Measurements from ENCODE around the gene TSHZ2.

The TSHZ2 gene

GRCh38 chr20:53274807-53275206 is 302.6 kb downstream of the TSHZ2 start:
- H3K4me3 ChIP-seq (replicated peaks in 1 of 2; ENCODE audit: low read depth in 2 of 2, low read length in 2 of 2), result no peak overlapping the region
- no peak for DNase-seq (ENCODE audit: low read depth in 2 of 2)
- no peak for TF ChIP-seq CTCF (IDR thresholded peaks at IDR 0.05; ENCODE audit: low read depth, low read length)

GRCh38 chr20:53276143-53276542 is 304.0 kb downstream of the TSHZ2 start:
- DNase-seq (ENCODE audit: low read depth in 2 of 2), result no peak
- H3K4me3 ChIP-seq (replicated peaks in 1 of 2; ENCODE audit: low read depth in 2 of 2, low read length in 2 of 2), result no peak overlapping the region
- no peak for TF ChIP-seq CTCF (IDR thresholded peaks at IDR 0.05; ENCODE audit: low read depth, low read length)

DNA sequence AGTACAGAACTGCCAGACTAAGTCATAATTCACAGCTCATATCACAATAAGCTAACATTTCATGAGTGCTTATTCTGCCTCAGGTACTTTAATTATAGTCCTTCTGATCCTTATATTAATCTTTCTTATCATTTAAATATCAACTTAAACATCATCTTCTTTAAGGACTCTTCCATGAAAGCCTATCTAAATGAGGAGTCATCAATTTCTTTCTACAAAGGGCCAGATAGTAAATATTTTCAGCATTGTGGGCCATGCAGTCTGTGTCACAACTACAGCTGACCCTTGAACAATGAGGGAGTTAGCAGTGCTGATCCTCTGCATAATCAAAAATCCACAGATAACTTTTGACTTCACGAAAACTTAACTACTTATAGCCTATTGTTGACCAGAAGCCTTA is 306.4 kb downstream of the TSHZ2 start:
- no peak for DNase-seq (ENCODE audit: low read depth in 2 of 2)
- no peak overlapping the region for H3K4me3 ChIP-seq (replicated peaks in 1 of 2; ENCODE audit: low read depth in 2 of 2, low read length in 2 of 2)
- TF ChIP-seq CTCF (IDR thresholded peaks at IDR 0.05; ENCODE audit: low read depth, low read length), result no peak

DNA sequence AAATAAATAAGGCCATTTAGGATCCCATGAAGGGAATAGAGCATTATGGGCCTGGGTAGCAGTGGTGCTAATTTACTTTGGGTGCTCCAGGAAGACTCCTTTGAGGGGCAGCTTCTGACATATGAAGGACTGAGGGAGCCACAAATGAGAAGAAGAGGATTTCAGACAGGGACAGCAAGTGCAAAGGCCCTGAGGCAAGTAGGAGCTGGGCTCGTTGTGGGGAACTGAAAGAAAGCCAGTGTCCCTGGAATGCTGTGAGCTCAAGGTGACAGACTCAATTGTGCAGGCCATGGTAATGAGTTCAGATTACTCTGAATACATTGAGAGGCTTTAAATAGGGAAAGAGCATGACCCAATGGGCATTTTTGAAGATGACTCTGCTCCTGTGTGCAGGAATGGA is 307.6 kb downstream of the TSHZ2 start:
- H3K4me3 ChIP-seq (replicated peaks in 1 of 2; ENCODE audit: low read depth in 2 of 2, low read length in 2 of 2), result no peak overlapping the region
- no peak for DNase-seq (ENCODE audit: low read depth in 2 of 2)
- TF ChIP-seq CTCF (IDR thresholded peaks at IDR 0.05; ENCODE audit: low read depth, low read length), result no peak

DNA sequence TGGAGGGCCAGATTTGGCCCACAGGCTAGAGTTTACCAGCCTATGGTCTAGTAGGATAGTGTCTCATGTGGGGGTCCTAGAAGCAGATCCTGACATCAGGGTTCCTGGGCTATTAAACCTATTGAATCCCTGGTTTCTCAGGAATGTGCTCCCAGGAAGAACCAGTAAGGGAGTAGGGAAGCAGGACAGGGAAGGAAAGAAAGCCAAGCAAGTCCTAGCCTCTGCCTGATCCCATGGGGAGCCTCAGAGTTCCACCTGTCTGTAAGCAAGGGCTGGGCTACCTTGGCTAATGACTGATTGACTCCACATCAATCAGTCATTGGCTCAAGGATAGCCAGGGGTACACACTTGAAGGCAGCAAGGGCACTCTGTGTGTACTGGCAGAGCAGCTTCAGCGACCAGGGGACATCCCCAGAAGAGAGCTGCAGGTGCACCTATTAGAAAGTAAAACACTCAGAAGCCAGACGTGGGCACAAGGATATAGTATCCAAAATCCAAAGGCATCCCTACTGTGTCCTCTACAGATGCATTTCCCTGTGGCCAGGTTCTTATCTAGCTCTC is 309.5 kb downstream of the TSHZ2 start:
- DNase-seq (ENCODE audit: low read depth in 2 of 2), result no peak
- no peak overlapping the region for H3K4me3 ChIP-seq (replicated peaks in 1 of 2; ENCODE audit: low read depth in 2 of 2, low read length in 2 of 2)
- TF ChIP-seq CTCF (IDR thresholded peaks at IDR 0.05; ENCODE audit: low read depth, low read length), result no peak

DNA sequence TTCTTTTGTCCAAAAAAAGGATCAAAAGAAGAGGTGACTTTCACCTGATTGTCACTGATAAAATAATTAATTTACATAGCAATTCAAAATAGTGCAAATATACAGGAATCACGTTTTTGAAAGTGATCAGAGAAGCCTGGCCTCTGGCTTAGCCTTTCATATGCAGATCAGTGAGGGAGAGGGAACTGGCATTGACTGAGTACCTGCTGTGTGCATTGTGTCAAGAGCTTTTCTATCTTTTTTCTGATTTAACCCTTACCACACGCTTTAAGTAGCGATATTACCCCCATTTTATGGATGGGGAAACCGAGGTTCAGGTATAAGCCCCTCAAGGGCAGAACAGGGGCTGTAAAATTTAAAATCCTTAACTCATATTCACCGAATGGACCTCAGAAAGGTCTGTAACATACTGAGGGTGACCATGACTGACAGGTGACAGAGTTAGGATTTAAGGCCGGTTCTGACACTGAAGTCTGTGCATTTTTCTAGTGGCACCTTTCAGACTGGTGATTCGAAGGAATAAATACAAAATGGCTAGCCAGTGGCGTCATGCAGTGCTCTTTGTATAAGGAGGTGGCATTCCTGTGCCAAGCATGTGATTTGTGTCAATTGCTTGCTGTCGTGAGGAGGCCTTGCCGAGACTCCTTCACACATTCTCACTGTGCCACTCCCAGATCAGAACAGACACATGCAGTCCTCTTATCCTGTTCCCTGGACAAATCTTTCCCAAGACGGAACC is 310.2 kb downstream of the TSHZ2 start:
- DNase-seq (ENCODE audit: low read depth in 2 of 2), result no peak
- no peak overlapping the region for H3K4me3 ChIP-seq (replicated peaks in 1 of 2; ENCODE audit: low read depth in 2 of 2, low read length in 2 of 2)
- TF ChIP-seq CTCF (IDR thresholded peaks at IDR 0.05; ENCODE audit: low read depth, low read length), result no peak

Measured in cardiac fibroblast (primary cell).